ENCODE measurements around the gene DPM2.

- TF ChIP-seq, protein P1, sequence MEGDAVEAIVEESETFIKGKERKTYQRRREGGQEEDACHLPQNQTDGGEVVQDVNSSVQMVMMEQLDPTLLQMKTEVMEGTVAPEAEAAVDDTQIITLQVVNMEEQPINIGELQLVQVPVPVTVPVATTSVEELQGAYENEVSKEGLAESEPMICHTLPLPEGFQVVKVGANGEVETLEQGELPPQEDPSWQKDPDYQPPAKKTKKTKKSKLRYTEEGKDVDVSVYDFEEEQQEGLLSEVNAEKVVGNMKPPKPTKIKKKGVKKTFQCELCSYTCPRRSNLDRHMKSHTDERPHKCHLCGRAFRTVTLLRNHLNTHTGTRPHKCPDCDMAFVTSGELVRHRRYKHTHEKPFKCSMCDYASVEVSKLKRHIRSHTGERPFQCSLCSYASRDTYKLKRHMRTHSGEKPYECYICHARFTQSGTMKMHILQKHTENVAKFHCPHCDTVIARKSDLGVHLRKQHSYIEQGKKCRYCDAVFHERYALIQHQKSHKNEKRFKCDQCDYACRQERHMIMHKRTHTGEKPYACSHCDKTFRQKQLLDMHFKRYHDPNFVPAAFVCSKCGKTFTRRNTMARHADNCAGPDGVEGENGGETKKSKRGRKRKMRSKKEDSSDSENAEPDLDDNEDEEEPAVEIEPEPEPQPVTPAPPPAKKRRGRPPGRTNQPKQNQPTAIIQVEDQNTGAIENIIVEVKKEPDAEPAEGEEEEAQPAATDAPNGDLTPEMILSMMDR (IDR thresholded peaks at IDR 0.05; ENCODE audit: low read depth, low read length) = no peak
- no peak for TF ChIP-seq EZH2phosphoT487 (IDR thresholded peaks at IDR 0.05; ENCODE audit: low read depth)
Observed at GRCh38 chr9:127904561-127905003, 33.1 kb downstream of the DPM2 start.

All from OCI-LY3 (cell line).